H9 (cell line): ENCODE results near the gene AGBL4. TPM values are rescaled to one million over a fixed set of nuclear protein-coding genes. Genes with fewer than 3 reads are reported as not detected.

ENCODE experiments used
- DNase-seq: peaks from one replicate; pipeline ENCODE4 v3.0.0-alpha.2; 2017
- H2AFZ ChIP-seq: one replicate; pipeline ENCODE4 v1.6.1; 2013; ENCODE audit warnings: mild to moderate bottlenecking, low read length, control low read depth, moderate library complexity
- H2AK5ac ChIP-seq: 2 replicates; pipeline ENCODE4 v1.6.1; 2013; ENCODE audit warnings: low read length, control low read depth, mixed read lengths; ENCODE audit not compliant: insufficient read length
- H2BK120ac ChIP-seq: one replicate; pipeline ENCODE4 v1.6.1; 2013; ENCODE audit warnings: low read depth, mild to moderate bottlenecking, low read length, control low read depth, inconsistent platforms; ENCODE audit not compliant: poor library complexity, severe bottlenecking
- H2BK12ac ChIP-seq: 2 replicates; pipeline ENCODE4 v1.6.1; 2013; ENCODE audit warnings: low read length, control low read depth, mixed read lengths, low read depth; ENCODE audit not compliant: insufficient read length
- H2BK15ac ChIP-seq: 2 replicates; pipeline ENCODE4 v1.6.1; 2013; ENCODE audit warnings: low read depth, low read length, control low read depth
- H2BK20ac ChIP-seq: one replicate; pipeline ENCODE4 v1.6.1; 2013; ENCODE audit warnings: low read depth, mild to moderate bottlenecking, low read length, control low read depth, inconsistent platforms; ENCODE audit not compliant: poor library complexity, severe bottlenecking
- H2BK5ac ChIP-seq: 2 replicates; pipeline ENCODE4 v1.6.1; 2013; ENCODE audit warnings: low read length, control low read depth, mixed read lengths; ENCODE audit not compliant: insufficient read length
- H3K14ac ChIP-seq: 2 replicates; pipeline ENCODE4 v1.6.1; 2013; ENCODE audit warnings: low read length, control low read depth; ENCODE audit not compliant: insufficient read depth
- H3K18ac ChIP-seq: 2 replicates; pipeline ENCODE4 v1.6.1; 2013; ENCODE audit warnings: low read depth, mild to moderate bottlenecking, mixed read lengths, low read length, control low read depth; ENCODE audit not compliant: insufficient read length
- H3K23ac ChIP-seq: 2 replicates; pipeline ENCODE4 v1.6.1; 2013; ENCODE audit warnings: low read length, control low read depth, mixed read lengths, low read depth; ENCODE audit not compliant: insufficient read length
- H3K23me2 ChIP-seq: 2 replicates; pipeline ENCODE4 v1.6.1; 2013; ENCODE audit warnings: low read depth, mild to moderate bottlenecking, mixed read lengths, low read length, control low read depth; ENCODE audit not compliant: insufficient read length, poor library complexity, severe bottlenecking
- H3K27ac ChIP-seq: 2 replicates; pipeline ENCODE4 v1.5.1; 2013; ENCODE audit warnings: low read length, control low read depth, mixed read lengths, low read depth; ENCODE audit not compliant: insufficient read length
- H3K27me3 ChIP-seq: 2 replicates; pipeline ENCODE4 v1.6.1; 2013; ENCODE audit warnings: low read length, control low read depth, inconsistent platforms; ENCODE audit not compliant: insufficient read depth
- H3K4ac ChIP-seq: 2 replicates; pipeline ENCODE4 v1.6.1; 2013; ENCODE audit warnings: low read depth, mild to moderate bottlenecking, control low read depth, inconsistent platforms, low read length, moderate library complexity
- H3K4me1 ChIP-seq: 2 replicates; pipeline ENCODE4 v1.6.1; 2013; ENCODE audit warnings: low read length, control low read depth, inconsistent platforms; ENCODE audit not compliant: insufficient read depth
- H3K4me2 ChIP-seq: 2 replicates; pipeline ENCODE4 v1.6.1; 2013; ENCODE audit warnings: low read length, control low read depth, mixed read lengths; ENCODE audit not compliant: insufficient read length, insufficient read depth
- H3K56ac ChIP-seq: 2 replicates; pipeline ENCODE4 v1.6.1; 2013; ENCODE audit warnings: low read depth, mild to moderate bottlenecking, mixed read lengths, low read length, control low read depth; ENCODE audit not compliant: insufficient read length
- H3K79me1 ChIP-seq: 2 replicates; pipeline ENCODE4 v1.6.1; 2013; ENCODE audit warnings: low read depth, mild to moderate bottlenecking, moderate library complexity, low read length, control low read depth, inconsistent platforms; ENCODE audit not compliant: insufficient read depth, poor library complexity, severe bottlenecking
- H3K79me2 ChIP-seq: 2 replicates; pipeline ENCODE4 v1.6.1; 2013; ENCODE audit warnings: low read length, control low read depth, inconsistent platforms; ENCODE audit not compliant: insufficient read depth
- H3K9ac ChIP-seq: 2 replicates; pipeline ENCODE4 v1.6.1; 2013; ENCODE audit warnings: low read length, control low read depth, mixed read lengths; ENCODE audit not compliant: insufficient read length; ENCODE audit errors: extremely low read depth
- H3K9me3 ChIP-seq: one replicate; pipeline ENCODE4 v1.6.1; 2013; ENCODE audit warnings: low read depth, low read length, inconsistent platforms; ENCODE audit not compliant: control insufficient read depth
- H3T11ph ChIP-seq: one replicate; pipeline ENCODE4 v1.6.1; 2013; ENCODE audit warnings: mild to moderate bottlenecking, low read length, control low read depth, inconsistent platforms
- H4K20me1 ChIP-seq: one replicate; pipeline ENCODE4 v1.6.1; 2013; ENCODE audit not compliant: control insufficient read depth, insufficient read length, insufficient read depth
- H4K5ac ChIP-seq: 2 replicates; pipeline ENCODE4 v1.6.1; 2013; ENCODE audit warnings: low read depth, mild to moderate bottlenecking, mixed read lengths, low read length, control low read depth; ENCODE audit not compliant: insufficient read length
- H4K8ac ChIP-seq: replicated peaks from 2 replicates; pipeline ENCODE4 v1.6.1; 2013; ENCODE audit warnings: low read length, control low read depth, mixed read lengths, low read depth; ENCODE audit not compliant: insufficient read length
- H4K91ac ChIP-seq: 2 replicates; pipeline ENCODE4 v1.6.1; 2013; ENCODE audit warnings: low read depth, mild to moderate bottlenecking, moderate library complexity, mixed read lengths, low read length, control low read depth; ENCODE audit not compliant: insufficient read length
- H3K27ac Mint-ChIP-seq, 3 experiments: 2 replicates in 2 of 3; 3 replicates in 1 of 3; pipeline ENCODE4 v1.8.0; 2020 to 2021; ENCODE audit warnings: mixed read lengths in 3 of 3, mild to moderate bottlenecking in 1 of 3, moderate library complexity in 1 of 3
- H3K27me3 Mint-ChIP-seq: 2 replicates; pipeline ENCODE4 v1.8.0; 2021; ENCODE audit warnings: low read depth, mild to moderate bottlenecking, moderate library complexity, mixed read lengths
- H3K36me3 Mint-ChIP-seq, 3 experiments: 2 replicates in 2 of 3; 3 replicates in 1 of 3; pipeline ENCODE4 v1.8.0; 2020 to 2021; ENCODE audit warnings: low read depth in 3 of 3, mixed read lengths in 3 of 3; ENCODE audit not compliant: insufficient read depth in 1 of 3
- H3K4me1 Mint-ChIP-seq, 2 experiments: 2 replicates each; pipeline ENCODE4 v1.8.0; 2020; ENCODE audit warnings: mixed read lengths in 2 of 2
- H3K4me3 Mint-ChIP-seq, 2 experiments: 2 replicates in 1 of 2; 3 replicates in 1 of 2; pipeline ENCODE4 v1.8.0; 2020 to 2021; ENCODE audit warnings: mild to moderate bottlenecking in 2 of 2, mixed read lengths in 2 of 2, moderate library complexity in 1 of 2
- H3K9me3 Mint-ChIP-seq, 2 experiments: 2 replicates in 1 of 2; 3 replicates in 1 of 2; pipeline ENCODE4 v1.8.0; 2020; ENCODE audit warnings: mild to moderate bottlenecking in 2 of 2, mixed read lengths in 2 of 2, moderate library complexity in 1 of 2
- CTCF ChIP-seq: fragments of 200-600 bp; sonication (generic); conservative IDR thresholded peaks from 3 replicates; pipeline ENCODE4 v1.8.0; 2021; ENCODE audit warnings: antibody characterized with exemption, mild to moderate bottlenecking
- WGBS: extraction: QIAGEN DNeasy Blood & Tissue Kit; methylation state at CpG from one replicate; pipeline ENCODE4 v1.1.7; 2013; ENCODE audit warnings: missing lambda C conversion rate, low lambda C conversion rate, mixed read lengths; ENCODE audit not compliant: insufficient read length; ENCODE audit errors: extremely low coverage; 5-methylcytosine and 5-hydroxymethylcytosine counted together
- total RNA-seq: library from RNA; stranded (reverse); gene quantifications from 2 replicates; pipeline ENCODE4 v1.2.1, GENCODE V29; 2021

The AGBL4 gene
- total RNA-seq, 1 experiment from 2014 or later: not detected

GRCh38 chr1:48930011-48930410 is 1093.7 kb downstream of the AGBL4 start:
- no CpG with 5 or more reads among the region's 4 CpGs for WGBS
- Histone ChIP-seq H4K8ac (no peak overlapping the region), H2BK12ac (no peak overlapping the region), H3K4me2 (no peak overlapping the region), H3K23me2 (no peaks in the 10 kb centered on the region), H3K27me3 (no peaks in the 10 kb centered on the region), H3K4ac (no peak overlapping the region), H3K14ac (no peak overlapping the region), H4K20me1 (no peaks in the 10 kb centered on the region), H3K4me1 (no peaks in the 10 kb centered on the region), H2BK15ac (no peak overlapping the region), H3K9ac (no peak overlapping the region), H3K79me1 (no peaks in the 10 kb centered on the region), H3K27ac (no peak overlapping the region), H2BK5ac (no peak overlapping the region), H2AFZ (no peak overlapping the region), H2BK20ac (no peak overlapping the region), H3K79me2 (no peaks in the 10 kb centered on the region), H3K56ac (no peak overlapping the region), H3K23ac (no peak overlapping the region), H3K9me3 (peaks cover 6% of the 10 kb centered on the region), H3T11ph (no peak overlapping the region), H4K5ac (no peak overlapping the region), H4K91ac (no peak overlapping the region), H2AK5ac (no peak overlapping the region), H2BK120ac (no peak overlapping the region), H3K18ac (no peak overlapping the region)
- peaks cover 0 to 27% (median 0%) of the 10 kb centered on the region in 3 experiments; a peak in 3 of 7 replicates for H3K36me3 Mint-ChIP-seq
- H3K27me3 Mint-ChIP-seq: peaks cover 1% of the 10 kb centered on the region; the same call in 1 of the 2 replicates
- no peak for TF ChIP-seq CTCF
- no peak for DNase-seq
- no peak overlapping the region for H3K4me3 Mint-ChIP-seq
- peaks cover 32 to 87% of the 10 kb centered on the region in 2 experiments for H3K9me3 Mint-ChIP-seq
- H3K4me1 Mint-ChIP-seq: no peaks in the 10 kb centered on the region
- no peak overlapping the region for H3K27ac Mint-ChIP-seq
